T-helper 2 cell treated with Interferon-gamma antibody and Interleukin-4, amounts not matched to agents 5 μg/mL and 100 μg/mL, for 36 hours (primary cell): Measurements from ENCODE around the gene WDR37.
"Not testable (repeated sequence)": the region's sequence is repeated elsewhere in the genome, so short reads cannot be mapped to it uniquely, and the experiment has no call there.

Experiments
- DNase-seq: peaks from one replicate; pipeline ENCODE4 v3.0.0; 2021; ENCODE audit warnings: low spot score
- H3K27ac Mint-ChIP-seq: one replicate; pipeline ENCODE4 v1.8.0; 2021; ENCODE audit warnings: mild to moderate bottlenecking, mixed read lengths
- H3K27me3 Mint-ChIP-seq: one replicate; pipeline ENCODE4 v1.8.0; 2021; ENCODE audit warnings: low read depth, mixed read lengths
- H3K36me3 Mint-ChIP-seq: one replicate; pipeline ENCODE4 v1.8.0; 2021; ENCODE audit warnings: low read depth, mixed read lengths
- H3K4me1 Mint-ChIP-seq: one replicate; pipeline ENCODE4 v1.8.0; 2021; ENCODE audit warnings: low read depth, mixed read lengths
- H3K4me3 Mint-ChIP-seq: one replicate; pipeline ENCODE4 v1.8.0; 2022; ENCODE audit warnings: mild to moderate bottlenecking, moderate library complexity, mixed read lengths
- H3K9me3 Mint-ChIP-seq: one replicate; pipeline ENCODE4 v1.8.0; 2021; ENCODE audit warnings: mixed read lengths

The WDR37 gene, protein sequence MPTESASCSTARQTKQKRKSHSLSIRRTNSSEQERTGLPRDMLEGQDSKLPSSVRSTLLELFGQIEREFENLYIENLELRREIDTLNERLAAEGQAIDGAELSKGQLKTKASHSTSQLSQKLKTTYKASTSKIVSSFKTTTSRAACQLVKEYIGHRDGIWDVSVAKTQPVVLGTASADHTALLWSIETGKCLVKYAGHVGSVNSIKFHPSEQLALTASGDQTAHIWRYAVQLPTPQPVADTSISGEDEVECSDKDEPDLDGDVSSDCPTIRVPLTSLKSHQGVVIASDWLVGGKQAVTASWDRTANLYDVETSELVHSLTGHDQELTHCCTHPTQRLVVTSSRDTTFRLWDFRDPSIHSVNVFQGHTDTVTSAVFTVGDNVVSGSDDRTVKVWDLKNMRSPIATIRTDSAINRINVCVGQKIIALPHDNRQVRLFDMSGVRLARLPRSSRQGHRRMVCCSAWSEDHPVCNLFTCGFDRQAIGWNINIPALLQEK

DNA sequence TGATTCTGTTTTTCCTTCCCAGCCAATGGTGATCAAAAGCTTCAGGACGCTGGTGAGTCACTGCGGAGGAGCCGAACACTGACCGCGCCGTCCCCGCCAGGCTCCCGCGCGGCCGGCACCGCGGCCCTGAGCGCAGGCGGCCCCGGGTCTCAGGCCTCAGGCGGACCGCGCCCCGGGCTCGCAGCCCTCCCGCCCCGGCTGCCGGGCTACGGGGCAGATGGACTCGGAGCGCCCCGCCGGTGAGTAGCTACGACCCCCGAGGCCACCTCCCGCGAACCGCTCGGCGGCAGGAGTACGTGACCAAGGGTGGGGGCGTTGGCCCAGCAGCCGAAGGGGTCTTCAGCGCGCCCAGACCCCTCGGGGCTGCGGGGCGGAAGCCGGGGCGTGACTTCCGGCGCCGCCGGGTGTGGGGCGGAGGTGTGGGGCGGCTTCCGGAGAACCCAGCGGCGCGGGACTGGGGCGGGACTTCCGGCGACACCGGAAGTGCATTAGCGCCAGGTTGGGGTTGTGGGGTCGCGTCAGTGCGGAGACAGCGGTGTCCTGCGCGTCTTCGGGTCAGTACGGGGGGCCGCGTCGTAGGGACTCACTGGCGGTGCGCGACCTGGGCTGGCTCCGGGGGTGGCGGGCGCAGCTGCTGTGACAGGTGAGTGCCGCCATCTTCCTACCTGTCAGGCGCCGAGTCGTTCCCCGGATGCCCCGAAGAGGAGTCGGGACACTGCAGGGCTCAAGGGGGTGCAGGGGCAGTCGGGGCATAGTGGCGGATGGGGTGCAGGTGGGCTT, at the start of gene WDR37:
Gene WDR37, plus strand, starts transcription at position 60 of the 780 bp plus-strand sequence. CDS start 15,771 bp downstream, outside the sequence.
- Mint-ChIP-seq H3K4me1 (peaks cover 65% of the 10 kb centered on the region), H3K9me3 (no peaks in the 10 kb centered on the region)

DNA sequence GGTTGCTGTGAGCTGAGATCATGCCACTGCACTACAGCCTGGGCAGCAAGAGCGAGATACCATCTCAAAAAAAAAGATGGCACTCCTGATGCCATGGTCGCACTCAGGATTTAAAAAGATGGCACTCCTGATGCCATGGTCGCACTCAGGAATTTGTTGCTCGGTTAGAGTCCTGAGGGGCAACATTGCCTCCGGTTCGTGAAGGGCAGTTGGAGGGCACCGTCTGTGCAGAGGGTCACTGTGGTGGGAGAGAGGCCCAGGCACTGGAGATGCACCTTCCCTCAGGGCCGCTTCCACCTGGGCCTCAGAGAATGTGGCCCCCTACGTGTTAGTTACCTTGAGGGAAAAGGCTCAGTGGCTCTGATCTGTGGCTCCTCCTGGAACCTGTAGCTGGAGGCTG, 49.6 kb upstream of the WDR37 start:
- no peak for DNase-seq
- peaks cover 5% of the 10 kb centered on the region for H3K4me1 Mint-ChIP-seq
- no peaks in the 10 kb centered on the region for H3K27me3 Mint-ChIP-seq
- no peak overlapping the region for H3K27ac Mint-ChIP-seq
- no peak overlapping the region for H3K4me3 Mint-ChIP-seq
- H3K9me3 Mint-ChIP-seq = peaks cover 13% of the 10 kb centered on the region
- peaks cover 78% of the 10 kb centered on the region for H3K36me3 Mint-ChIP-seq

More for the DNA sequence above, at the start of gene WDR37:
- Mint-ChIP-seq H3K27ac (peak within 1 kb of the TSS; percentile 95), H3K27me3 (no peaks in the 10 kb centered on the region), H3K36me3 (peaks cover 51% of the 10 kb centered on the region), H3K4me3 (peak within 1 kb of the TSS; percentile 97)
- DNase-seq = peak; percentile 86

DNA sequence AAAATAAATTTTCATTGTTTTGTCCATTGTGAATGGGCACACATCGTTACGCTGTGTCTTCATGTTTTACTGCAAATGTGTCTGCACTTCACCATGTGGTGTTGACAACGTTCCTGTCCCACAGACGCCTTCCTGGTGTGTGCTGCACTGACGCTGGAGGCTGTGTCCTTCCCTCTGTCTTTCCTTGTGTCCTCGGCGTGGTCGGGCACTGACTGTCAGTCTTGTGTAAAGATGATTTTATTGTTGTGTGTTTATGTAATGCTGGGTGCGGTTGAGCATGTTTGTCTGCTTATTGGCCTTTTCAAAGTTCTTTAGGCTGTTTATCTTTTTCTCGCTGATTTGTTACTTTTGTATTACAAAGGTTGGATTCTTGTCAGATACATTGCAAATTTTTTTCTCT, 48.6 kb upstream of the WDR37 start:
- Mint-ChIP-seq H3K36me3 (peaks cover 79% of the 10 kb centered on the region), H3K9me3 (peaks cover 6% of the 10 kb centered on the region), H3K27ac (peak overlapping the region; percentile 5)

DNA sequence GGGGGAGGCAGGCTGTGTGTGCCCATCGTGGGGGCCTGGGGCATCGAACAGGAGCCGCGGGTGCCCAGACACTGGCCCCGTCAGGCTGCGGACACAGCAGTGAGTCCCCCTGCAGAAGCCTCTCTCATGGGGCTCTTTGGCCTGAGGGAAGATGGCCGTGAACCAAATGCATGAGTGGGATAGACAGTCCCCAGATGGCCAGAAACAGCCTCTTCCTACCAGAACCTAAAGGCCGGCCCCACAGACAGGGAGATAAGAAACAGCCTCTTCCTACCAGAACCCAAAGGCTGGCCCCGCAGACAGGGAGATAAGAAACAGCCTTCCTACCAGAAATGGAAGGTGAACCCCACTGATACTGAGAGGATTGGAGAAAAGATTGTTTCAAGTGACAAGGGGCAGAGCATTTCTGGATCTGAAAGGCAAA, 47.1 kb upstream of the WDR37 start:
- H3K36me3 Mint-ChIP-seq = peaks cover 73% of the 10 kb centered on the region
- DNase-seq = no peak
- peak overlapping the region; percentile 60 for H3K27ac Mint-ChIP-seq
- H3K9me3 Mint-ChIP-seq = no peaks in the 10 kb centered on the region
- H3K4me1 Mint-ChIP-seq = peaks cover 5% of the 10 kb centered on the region
- no peak overlapping the region for H3K4me3 Mint-ChIP-seq
- no peaks in the 10 kb centered on the region for H3K27me3 Mint-ChIP-seq

More for the DNA sequence above, 48.6 kb upstream of the WDR37 start:
- Mint-ChIP-seq H3K4me3 (no peak overlapping the region), H3K27me3 (no peaks in the 10 kb centered on the region), H3K4me1 (peaks cover 5% of the 10 kb centered on the region)
- no peak for DNase-seq

DNA sequence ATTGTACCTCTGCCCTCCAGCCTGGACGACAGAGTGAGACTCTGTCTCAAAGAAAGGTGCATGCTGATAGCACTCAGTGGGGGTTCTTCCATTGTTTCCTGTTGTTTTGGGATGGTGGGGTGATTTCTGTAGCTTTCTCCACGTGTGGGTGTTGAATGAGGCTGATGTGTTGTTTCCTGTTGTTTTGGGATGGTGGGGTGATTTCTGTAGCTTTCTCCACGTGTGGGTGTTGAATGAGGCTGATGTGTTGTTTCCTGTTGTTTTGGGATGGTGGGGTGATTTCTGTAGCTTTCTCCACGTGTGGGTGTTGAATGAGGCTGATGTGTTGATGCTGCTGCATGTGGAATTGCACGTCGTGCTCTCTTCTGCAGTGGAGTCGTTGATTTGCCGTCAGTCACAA, 46.2 kb upstream of the WDR37 start:
- not testable (repeated sequence) for H3K4me3 Mint-ChIP-seq, H3K4me1 Mint-ChIP-seq, H3K9me3 Mint-ChIP-seq, H3K27me3 Mint-ChIP-seq
- Mint-ChIP-seq H3K36me3 (peaks cover 71% of the 10 kb centered on the region), H3K27ac (peak overlapping the region; percentile 60)
- DNase-seq = peak; percentile 27

DNA sequence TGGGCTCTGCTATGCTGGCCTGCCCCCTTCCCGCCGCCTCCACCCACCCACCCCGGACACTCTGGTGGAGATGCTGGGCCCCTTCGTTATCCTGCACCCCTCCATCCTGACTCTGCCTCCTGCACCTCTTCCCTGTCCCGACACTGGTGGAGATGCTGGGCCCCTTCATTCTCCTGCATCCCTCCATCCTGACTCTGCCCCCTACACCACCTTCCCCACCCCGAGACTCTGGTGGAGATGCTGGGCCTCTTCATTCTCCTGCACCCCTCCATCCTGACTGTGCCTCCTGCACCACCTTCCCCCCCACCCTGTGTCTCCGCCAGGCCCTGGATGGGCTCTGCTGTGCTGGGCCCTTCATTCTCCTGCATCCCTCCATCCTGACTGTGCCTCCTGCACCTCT, 45.5 kb upstream of the WDR37 start:
- H3K9me3 Mint-ChIP-seq = no peaks in the 10 kb centered on the region
- DNase-seq = no peak
- peaks cover 68% of the 10 kb centered on the region for H3K36me3 Mint-ChIP-seq
- H3K4me1 Mint-ChIP-seq = peaks cover 5% of the 10 kb centered on the region
- H3K27me3 Mint-ChIP-seq = no peaks in the 10 kb centered on the region
- H3K4me3 Mint-ChIP-seq = no peak overlapping the region
- peak overlapping the region; percentile 37 for H3K27ac Mint-ChIP-seq

DNA sequence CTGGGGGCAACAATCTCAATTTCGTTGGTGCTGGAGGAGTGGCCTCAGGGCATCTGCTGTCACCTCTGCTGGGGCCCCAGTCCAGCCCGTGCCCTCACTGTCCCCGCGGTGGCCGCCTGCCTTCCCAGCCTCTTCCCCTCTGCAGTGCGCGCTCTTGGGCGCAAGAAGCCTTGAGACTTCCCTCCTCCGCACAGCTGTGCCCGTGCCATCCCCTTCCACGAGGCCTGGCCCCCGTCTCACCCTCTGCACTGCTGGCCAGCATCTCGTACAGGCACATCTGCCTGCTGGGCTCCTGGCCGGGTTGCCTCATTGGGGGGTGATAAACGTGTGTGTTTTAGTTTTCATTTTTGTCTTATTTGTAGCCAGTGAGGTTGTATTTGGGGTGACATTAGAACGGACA, 44.5 kb upstream of the WDR37 start:
- Mint-ChIP-seq H3K36me3 (peaks cover 66% of the 10 kb centered on the region), H3K27me3 (no peaks in the 10 kb centered on the region), H3K9me3 (no peaks in the 10 kb centered on the region), H3K4me3 (no peak overlapping the region), H3K27ac (no peak overlapping the region), H3K4me1 (peaks cover 5% of the 10 kb centered on the region)
- no peak for DNase-seq

DNA sequence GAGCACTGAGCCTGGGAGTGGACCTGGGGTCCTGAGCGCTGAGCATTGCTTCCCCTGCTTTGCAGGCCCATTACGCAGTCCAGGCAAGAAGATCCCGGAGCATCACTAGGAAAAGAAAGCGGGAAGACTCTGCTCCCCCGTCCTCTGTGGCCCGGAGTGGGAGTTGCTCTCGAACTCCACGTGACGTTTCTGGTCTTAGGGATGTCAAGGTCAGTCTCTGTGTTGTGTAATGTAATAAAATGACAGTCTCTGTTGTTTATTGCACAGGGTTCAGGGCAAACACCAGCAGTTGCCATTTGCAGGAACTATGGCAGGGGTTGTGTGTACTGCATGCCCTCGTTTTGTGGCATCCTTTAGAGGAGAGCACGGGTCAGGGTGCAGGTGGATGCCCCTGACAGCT, 40.5 kb upstream of the WDR37 start:
- DNase-seq = no peak
- Mint-ChIP-seq H3K4me3 (no peak overlapping the region), H3K27me3 (no peaks in the 10 kb centered on the region), H3K27ac (no peak overlapping the region), H3K9me3 (no peaks in the 10 kb centered on the region), H3K36me3 (peaks cover 61% of the 10 kb centered on the region), H3K4me1 (no peaks in the 10 kb centered on the region)

DNA sequence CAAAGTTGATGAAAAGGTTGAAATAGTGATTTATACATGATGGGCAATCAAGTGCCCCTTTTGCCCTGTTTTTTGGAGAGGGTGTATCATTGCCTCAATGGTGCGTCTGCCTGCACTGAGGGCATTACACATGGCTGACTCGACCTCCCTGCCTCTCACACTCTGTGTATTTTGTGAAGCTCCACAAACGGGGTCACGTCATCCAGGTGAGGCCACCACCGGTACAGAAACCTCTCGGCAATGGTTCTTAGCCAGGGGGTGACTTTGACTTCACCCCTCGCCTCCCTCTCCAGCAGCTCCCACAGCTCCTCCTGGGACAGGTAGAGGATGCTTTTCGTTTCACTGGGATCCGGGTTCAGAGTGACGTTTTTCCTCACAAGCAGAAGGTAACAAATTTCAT, 36.8 kb upstream of the WDR37 start:
- Mint-ChIP-seq H3K9me3 (no peaks in the 10 kb centered on the region), H3K27me3 (no peaks in the 10 kb centered on the region), H3K36me3 (peaks cover 33% of the 10 kb centered on the region), H3K4me3 (no peak overlapping the region), H3K27ac (no peak overlapping the region), H3K4me1 (no peaks in the 10 kb centered on the region)
- DNase-seq = no peak

DNA sequence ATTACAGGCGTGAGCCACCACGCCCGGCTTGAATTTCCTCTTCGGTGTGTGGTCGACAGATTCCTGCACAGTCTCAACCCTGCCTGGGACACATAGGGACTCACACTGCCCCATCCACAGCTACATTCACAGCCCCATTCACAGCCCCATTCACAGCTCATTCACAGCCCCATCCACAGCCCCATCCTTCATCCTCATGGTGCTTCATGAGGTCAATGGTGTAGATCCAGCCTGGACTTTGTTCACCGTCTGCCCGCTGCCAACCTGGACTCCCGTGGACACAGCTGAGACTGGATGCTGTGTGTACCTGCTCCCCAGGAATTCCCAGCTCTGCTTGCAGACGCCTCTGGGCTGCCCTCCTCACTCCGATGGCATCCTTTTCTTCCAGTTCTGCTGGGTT, 35.7 kb upstream of the WDR37 start:
- Mint-ChIP-seq H3K27ac (no peak overlapping the region), H3K4me3 (no peak overlapping the region), H3K27me3 (no peaks in the 10 kb centered on the region), H3K36me3 (peaks cover 33% of the 10 kb centered on the region), H3K4me1 (no peaks in the 10 kb centered on the region), H3K9me3 (no peaks in the 10 kb centered on the region)
- DNase-seq = no peak

DNA sequence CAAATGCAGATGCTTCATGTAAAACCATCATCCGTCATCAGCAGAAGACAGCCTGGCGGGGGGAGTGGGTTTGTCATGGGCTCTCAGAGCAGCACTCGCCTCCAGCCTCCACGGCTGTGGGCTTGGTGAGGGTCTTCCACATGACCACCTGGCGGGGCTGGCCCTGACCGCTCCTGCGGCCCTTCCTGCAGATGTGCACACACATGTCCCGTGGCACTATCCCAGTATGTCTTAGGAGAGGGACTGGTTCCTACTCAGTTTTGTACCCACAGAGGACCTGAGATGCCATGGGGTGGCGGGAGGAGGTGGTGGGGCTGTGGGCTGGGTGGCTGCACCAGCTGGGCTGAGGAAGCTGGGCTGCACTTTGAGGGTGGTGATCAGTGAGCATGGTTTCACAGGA, 35.2 kb upstream of the WDR37 start:
- H3K27ac Mint-ChIP-seq = peak overlapping the region; percentile 41
- no peaks in the 10 kb centered on the region for H3K27me3 Mint-ChIP-seq
- no peak for DNase-seq
- no peaks in the 10 kb centered on the region for H3K9me3 Mint-ChIP-seq
- no peak overlapping the region for H3K4me3 Mint-ChIP-seq
- H3K4me1 Mint-ChIP-seq = no peaks in the 10 kb centered on the region
- H3K36me3 Mint-ChIP-seq = peaks cover 31% of the 10 kb centered on the region

DNA sequence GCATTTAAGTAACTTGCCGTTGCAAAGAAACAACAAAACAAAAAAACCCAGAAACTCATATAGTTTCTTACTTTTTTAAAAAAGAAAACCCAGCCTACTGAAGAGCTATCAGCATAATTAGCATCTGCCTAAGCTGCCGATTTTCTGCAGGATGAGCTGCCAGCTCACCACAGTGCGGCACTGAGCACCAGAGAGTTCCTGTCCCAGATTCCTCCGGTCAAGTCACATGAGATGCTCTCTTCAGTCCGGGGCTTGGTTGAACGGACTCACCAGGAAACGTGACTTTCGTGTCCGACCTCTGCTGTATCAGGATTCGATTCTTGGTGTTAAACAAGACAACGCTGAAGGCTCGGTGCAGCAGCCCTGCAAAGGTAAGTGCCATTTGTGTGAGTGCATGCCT, 33.8 kb upstream of the WDR37 start:
- no peak overlapping the region for H3K27ac Mint-ChIP-seq
- H3K36me3 Mint-ChIP-seq = peaks cover 22% of the 10 kb centered on the region

DNA sequence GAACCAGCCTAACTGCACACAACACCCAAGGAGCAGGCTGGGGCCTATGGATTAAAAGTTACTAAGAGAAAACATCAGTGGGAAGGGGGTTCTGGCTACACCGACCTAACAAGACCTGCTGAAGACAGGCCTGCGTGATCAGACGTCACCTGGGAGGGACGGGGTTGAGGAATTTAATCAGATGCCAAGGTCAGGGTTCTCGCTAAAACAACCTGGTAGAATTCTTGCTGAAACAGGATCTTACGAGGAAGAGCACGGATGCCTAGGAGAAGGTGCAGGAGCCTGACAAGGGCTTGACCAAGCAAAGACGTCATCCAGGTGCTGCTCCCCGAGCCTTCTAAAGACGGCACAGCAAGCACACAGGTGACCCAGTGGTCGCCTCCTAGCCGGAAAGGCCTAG, 32.1 kb upstream of the WDR37 start:
- Mint-ChIP-seq H3K27ac (no peak overlapping the region), H3K36me3 (peaks cover 11% of the 10 kb centered on the region), H3K4me1 (no peaks in the 10 kb centered on the region), H3K27me3 (no peaks in the 10 kb centered on the region), H3K9me3 (no peaks in the 10 kb centered on the region), H3K4me3 (no peak overlapping the region)
- no peak for DNase-seq

More for the DNA sequence above, 33.8 kb upstream of the WDR37 start:
- H3K27me3 Mint-ChIP-seq = no peaks in the 10 kb centered on the region
- no peaks in the 10 kb centered on the region for H3K4me1 Mint-ChIP-seq
- no peaks in the 10 kb centered on the region for H3K9me3 Mint-ChIP-seq
- DNase-seq = no peak
- no peak overlapping the region for H3K4me3 Mint-ChIP-seq

DNA sequence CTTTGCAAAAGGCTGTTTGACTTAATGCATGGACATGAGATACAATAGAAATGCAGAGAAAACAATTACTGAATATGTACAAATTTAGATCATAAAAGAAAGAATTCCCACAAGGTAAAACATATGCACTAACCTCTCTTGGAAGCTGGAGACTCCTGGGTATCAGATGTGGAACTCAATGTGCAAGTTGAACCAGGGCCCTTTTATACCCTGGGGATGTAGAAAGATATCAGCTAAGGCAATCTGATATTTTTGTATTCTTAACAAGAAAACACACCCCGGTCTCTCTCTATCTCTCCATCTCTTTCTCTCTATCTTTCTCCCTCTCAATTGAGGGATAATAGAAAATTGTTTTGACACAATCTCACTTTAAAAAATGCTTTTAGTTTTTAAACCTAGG, 30.5 kb upstream of the WDR37 start, which contains the start of gene IDI2:
Gene IDI2, minus strand, starts transcription at position 177 of the 400 bp plus-strand sequence. CDS start 1,136 bp downstream, outside the sequence.
- no peaks in the 10 kb centered on the region for H3K4me1 Mint-ChIP-seq
- no peaks in the 10 kb centered on the region for H3K27me3 Mint-ChIP-seq
- no peak within 1 kb of the TSS for H3K4me3 Mint-ChIP-seq
- H3K27ac Mint-ChIP-seq = no peak within 1 kb of the TSS
- no peaks in the 10 kb centered on the region for H3K9me3 Mint-ChIP-seq
- peaks cover 3% of the 10 kb centered on the region for H3K36me3 Mint-ChIP-seq
- DNase-seq = no peak
